Caco-2 (cell line): ENCODE measurements around the gene VWA2. TPM values are rescaled to one million over a fixed set of nuclear protein-coding genes. Genes with fewer than 3 reads are reported as not detected.

Experiments
- BruUV-seq: library from RNA; stranded (reverse); fragments of 400-500 nt; replicated peaks from 2 replicates; lab custom pipeline; 2021; lab: Mats Ljungman, UMichigan
- CTCF ChIA-PET: fragments of 300-600 bp; sonication (Branson Sonifier 250); formaldehyde crosslinking; loops from one replicate; lab custom pipeline; 2022; ENCODE audit warnings: antibody characterized with exemption; lab: Charles Lee
- POLR2A ChIA-PET: fragments of 300-600 bp; sonication (Branson Sonifier 250); formaldehyde crosslinking; loops from one replicate; lab custom pipeline; 2022; ENCODE audit warnings: antibody characterized with exemption; lab: Charles Lee
- DNase-seq, 2 experiments: peaks; one replicate each; pipeline versions ENCODE4 v3.0.0 to v3.0.0-alpha.2; 2020 to 2022
- H3K27me3 ChIP-seq: replicated peaks from 2 replicates; pipeline ENCODE4 v1.6.0; 2011; ENCODE audit warnings: low read length; ENCODE audit not compliant: control insufficient read depth, insufficient read depth
- H3K36me3 ChIP-seq: 2 replicates; pipeline ENCODE4 v1.5.1; 2011; ENCODE audit warnings: low read length; ENCODE audit not compliant: control insufficient read depth, insufficient read depth
- H3K4me1 ChIP-seq: fragments of 250-450 bp; sonication (Bioruptor Pico); 2 replicates; pipeline ENCODE4 v1.5.1; 2020; ENCODE audit warnings: mild to moderate bottlenecking
- H3K4me3 ChIP-seq: 2 replicates; pipeline ENCODE4 v1.5.1; 2011; ENCODE audit warnings: low read depth, mild to moderate bottlenecking, control low read depth, low read length
- H3K9me3 ChIP-seq: fragments of 250-450 bp; sonication (Bioruptor Pico); 2 replicates; pipeline ENCODE4 v1.5.1; 2020; ENCODE audit warnings: mild to moderate bottlenecking, moderate library complexity
- H3K27ac Mint-ChIP-seq: one replicate; pipeline ENCODE4 v1.8.0; 2022; ENCODE audit warnings: mixed read lengths; ENCODE audit not compliant: unreplicated experiment
- H3K27me3 Mint-ChIP-seq: one replicate; pipeline ENCODE4 v1.8.0; 2022; ENCODE audit warnings: mixed read lengths; ENCODE audit not compliant: insufficient read depth, unreplicated experiment
- H3K36me3 Mint-ChIP-seq: one replicate; pipeline ENCODE4 v1.8.0; 2022; ENCODE audit warnings: mild to moderate bottlenecking, mixed read lengths; ENCODE audit not compliant: insufficient read depth, unreplicated experiment
- H3K4me1 Mint-ChIP-seq: one replicate; pipeline ENCODE4 v1.8.0; 2022; ENCODE audit warnings: low read depth, mixed read lengths; ENCODE audit not compliant: unreplicated experiment
- H3K4me3 Mint-ChIP-seq: one replicate; pipeline ENCODE4 v1.8.0; 2022; ENCODE audit warnings: mild to moderate bottlenecking, moderate library complexity, mixed read lengths; ENCODE audit not compliant: unreplicated experiment
- H3K9me3 Mint-ChIP-seq: one replicate; pipeline ENCODE4 v1.8.0; 2022; ENCODE audit warnings: mixed read lengths; ENCODE audit not compliant: unreplicated experiment
- intact Hi-C: fragments of 100-400 bp; cut with micrococcal nuclease; formaldehyde crosslinking; loops from one replicate; pipeline ENCODE4 v1.10.0; 2022; ENCODE audit not compliant: unreplicated experiment
- total RNA-seq: library from RNA; stranded (reverse); gene quantifications from 2 replicates; pipeline ENCODE4 v1.2.3, GENCODE V29; 2022
- TF ChIP-seq, protein P1 (sequence below), 2 experiments: fragments of 200-600 bp in 1 of 2; IDR thresholded peaks; 1 replicate in 1 of 2; 2 replicates in 1 of 2; pipeline versions ENCODE4 v1.5.1 to v1.8.0; 2011 to 2022; ENCODE audit warnings: antibody characterized with exemption in 1 of 2, control low read depth in 1 of 2, inconsistent platforms in 1 of 2, low read depth in 1 of 2, low read length in 1 of 2, mild to moderate bottlenecking in 1 of 2, moderate library complexity in 1 of 2; ENCODE audit not compliant: insufficient read depth in 1 of 2, severe bottlenecking in 1 of 2, unreplicated experiment in 1 of 2

The VWA2 gene
- total RNA-seq, 1 experiment from 2014 or later: 1.2 TPM

DNA sequence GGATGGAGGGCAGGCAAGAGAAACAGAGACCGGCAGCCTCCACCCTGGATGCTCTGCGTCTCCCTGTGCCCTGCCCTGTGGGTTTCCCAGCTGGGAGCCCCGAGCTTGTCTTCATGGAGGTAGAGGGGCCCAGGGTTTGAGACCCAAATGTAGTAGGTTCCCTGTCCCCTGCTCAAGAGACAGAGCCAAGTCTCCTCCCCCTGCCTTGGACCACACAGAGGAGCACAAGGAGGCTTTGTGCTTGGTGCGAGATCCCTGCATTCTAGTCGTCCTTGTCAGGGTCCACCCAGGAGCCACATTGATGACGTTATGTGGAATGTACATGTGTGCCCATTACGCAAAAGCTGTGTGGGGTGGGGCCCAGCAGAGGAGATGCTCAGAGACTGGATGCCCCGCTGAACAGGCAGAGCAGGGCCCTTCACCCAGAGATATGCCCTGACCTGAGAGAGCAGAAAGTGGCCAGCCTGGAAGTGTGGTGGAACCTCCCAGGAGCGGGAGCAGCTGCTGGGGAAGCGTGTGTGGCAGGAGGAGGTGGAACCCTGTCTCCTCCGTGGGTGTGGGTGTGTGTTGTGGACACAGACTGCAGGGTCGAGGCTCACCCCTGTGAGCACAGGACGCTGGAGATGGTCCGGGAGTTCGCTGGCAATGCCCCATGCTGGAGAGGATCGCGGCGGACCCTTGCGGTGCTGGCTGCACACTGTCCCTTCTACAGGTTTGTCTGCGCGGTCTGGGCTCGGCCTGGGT is 39.3 kb downstream of the VWA2 start:
- no TSS peak for BruUV-seq
- Mint-ChIP-seq H3K36me3 (no peaks in the 10 kb centered on the region), H3K4me1 (no peaks in the 10 kb centered on the region), H3K27me3 (no peaks in the 10 kb centered on the region), H3K9me3 (no peaks in the 10 kb centered on the region), H3K27ac (peak overlapping the region; percentile 41), H3K4me3 (no peak overlapping the region)
- TF ChIP-seq, protein P1, sequence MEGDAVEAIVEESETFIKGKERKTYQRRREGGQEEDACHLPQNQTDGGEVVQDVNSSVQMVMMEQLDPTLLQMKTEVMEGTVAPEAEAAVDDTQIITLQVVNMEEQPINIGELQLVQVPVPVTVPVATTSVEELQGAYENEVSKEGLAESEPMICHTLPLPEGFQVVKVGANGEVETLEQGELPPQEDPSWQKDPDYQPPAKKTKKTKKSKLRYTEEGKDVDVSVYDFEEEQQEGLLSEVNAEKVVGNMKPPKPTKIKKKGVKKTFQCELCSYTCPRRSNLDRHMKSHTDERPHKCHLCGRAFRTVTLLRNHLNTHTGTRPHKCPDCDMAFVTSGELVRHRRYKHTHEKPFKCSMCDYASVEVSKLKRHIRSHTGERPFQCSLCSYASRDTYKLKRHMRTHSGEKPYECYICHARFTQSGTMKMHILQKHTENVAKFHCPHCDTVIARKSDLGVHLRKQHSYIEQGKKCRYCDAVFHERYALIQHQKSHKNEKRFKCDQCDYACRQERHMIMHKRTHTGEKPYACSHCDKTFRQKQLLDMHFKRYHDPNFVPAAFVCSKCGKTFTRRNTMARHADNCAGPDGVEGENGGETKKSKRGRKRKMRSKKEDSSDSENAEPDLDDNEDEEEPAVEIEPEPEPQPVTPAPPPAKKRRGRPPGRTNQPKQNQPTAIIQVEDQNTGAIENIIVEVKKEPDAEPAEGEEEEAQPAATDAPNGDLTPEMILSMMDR (IDR thresholded peaks at IDR 0.05; ENCODE audit: insufficient read depth in 1 of 2, low read depth in 1 of 2, low read length in 1 of 2, severe bottlenecking in 1 of 2, unreplicated experiment in 1 of 2): no peak
- POLR2A ChIA-PET: no interaction called here
- Histone ChIP-seq H3K9me3 (no peaks in the 10 kb centered on the region), H3K36me3 (no peaks in the 10 kb centered on the region), H3K4me3 (no peak overlapping the region), H3K4me1 (no peaks in the 10 kb centered on the region), H3K27me3 (no peaks in the 10 kb centered on the region; the same call in 1 of the 2 replicates)
- CTCF ChIA-PET: no interaction called here
- intact Hi-C loops: no loop called here
- DNase-seq: no peak

DNA sequence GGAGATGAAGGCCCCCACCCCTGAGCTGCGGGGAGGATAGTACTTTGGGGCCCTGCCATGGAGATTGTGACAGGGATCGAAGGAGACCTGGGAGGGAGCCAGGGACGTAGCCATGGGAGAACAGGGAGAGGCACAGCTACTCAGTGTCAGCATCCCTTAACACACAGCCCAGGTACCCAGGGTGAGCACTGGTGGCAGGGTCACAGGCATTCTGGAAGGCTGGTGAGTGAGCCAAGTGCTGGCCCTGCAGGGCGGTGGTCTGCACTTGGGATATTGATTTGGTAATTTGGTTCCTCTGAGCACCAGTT is 39.8 kb downstream of the VWA2 start:
- DNase-seq: no peak
- H3K27ac Mint-ChIP-seq: no peak overlapping the region
- BruUV-seq: no TSS peak
- Histone ChIP-seq H3K4me1 (no peaks in the 10 kb centered on the region), H3K9me3 (no peaks in the 10 kb centered on the region), H3K36me3 (no peaks in the 10 kb centered on the region), H3K27me3 (no peaks in the 10 kb centered on the region; the same call in 1 of the 2 replicates), H3K4me3 (no peak overlapping the region)
- POLR2A ChIA-PET: no interaction called here
- CTCF ChIA-PET: no interaction called here
- no peak overlapping the region for H3K4me3 Mint-ChIP-seq
- intact Hi-C loops: no loop called here
- H3K27me3 Mint-ChIP-seq: no peaks in the 10 kb centered on the region
- H3K36me3 Mint-ChIP-seq: no peaks in the 10 kb centered on the region
- no peaks in the 10 kb centered on the region for H3K9me3 Mint-ChIP-seq
- no peaks in the 10 kb centered on the region for H3K4me1 Mint-ChIP-seq
- TF ChIP-seq, protein P1 (IDR thresholded peaks at IDR 0.05; ENCODE audit: insufficient read depth in 1 of 2, low read depth in 1 of 2, low read length in 1 of 2, severe bottlenecking in 1 of 2, unreplicated experiment in 1 of 2): no peak

DNA sequence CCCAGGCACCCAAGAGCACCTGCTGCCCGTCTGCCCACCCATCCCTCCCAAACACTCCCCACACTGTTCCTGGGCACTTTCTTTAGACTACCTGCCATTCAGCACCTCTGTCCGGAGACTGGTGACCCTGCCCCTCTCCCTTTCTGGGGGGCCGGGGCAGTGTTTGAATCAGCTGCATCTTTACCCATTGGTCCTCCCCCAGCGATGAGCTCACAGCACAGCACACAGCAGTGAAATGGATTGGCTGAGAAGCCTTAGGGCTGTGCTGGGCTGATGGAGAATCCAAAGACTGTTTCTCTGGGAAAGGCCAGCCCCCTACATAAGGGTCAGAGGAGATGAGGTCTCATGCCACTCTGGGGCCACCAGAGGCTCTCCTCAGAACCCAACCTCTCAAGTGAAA is 40.2 kb downstream of the VWA2 start:
- no peak for DNase-seq
- CTCF ChIA-PET: no interaction called here
- no peaks in the 10 kb centered on the region for H3K9me3 ChIP-seq
- no peak overlapping the region for H3K27ac Mint-ChIP-seq
- no TSS peak for BruUV-seq
- H3K36me3 ChIP-seq: no peaks in the 10 kb centered on the region
- H3K4me3 ChIP-seq: no peak overlapping the region
- no peak overlapping the region for H3K4me3 Mint-ChIP-seq
- H3K4me1 ChIP-seq: no peaks in the 10 kb centered on the region
- H3K36me3 Mint-ChIP-seq: no peaks in the 10 kb centered on the region
- TF ChIP-seq, protein P1 (IDR thresholded peaks at IDR 0.05; ENCODE audit: insufficient read depth in 1 of 2, low read depth in 1 of 2, low read length in 1 of 2, severe bottlenecking in 1 of 2, unreplicated experiment in 1 of 2): no peak
- POLR2A ChIA-PET: no interaction called here
- H3K9me3 Mint-ChIP-seq: no peaks in the 10 kb centered on the region
- intact Hi-C loops: no loop called here
- H3K27me3 Mint-ChIP-seq: no peaks in the 10 kb centered on the region
- H3K4me1 Mint-ChIP-seq: no peaks in the 10 kb centered on the region
- H3K27me3 ChIP-seq: no peaks in the 10 kb centered on the region; the same call in 1 of the 2 replicates
